Smooth muscle cell (in vitro differentiated cells): Measurements from ENCODE around the gene CATSPERE. TPM values are rescaled to one million over a fixed set of nuclear protein-coding genes. Genes with fewer than 3 reads are reported as not detected.

Experiments
- DNase-seq: peaks from one replicate; lab custom pipeline; 2025; ENCODE audit not compliant: unreplicated experiment; lab: John Stamatoyannopoulos, UW
- H2AFZ ChIP-seq: fragments of 200-600 bp; sonication (generic); 2 replicates; pipeline ENCODE4 v1.6.0; 2016; ENCODE audit warnings: antibody characterized with exemption, low read depth, mild to moderate bottlenecking
- H3F3A ChIP-seq: fragments of 200-600 bp; sonication (generic); 2 replicates; pipeline ENCODE4 v1.6.0; 2017; ENCODE audit warnings: antibody characterized with exemption, low read depth
- H3K27ac ChIP-seq: fragments of 200-600 bp; sonication (generic); 2 replicates; pipeline ENCODE4 v1.5.1; 2016; ENCODE audit warnings: low read depth, mild to moderate bottlenecking
- H3K27me3 ChIP-seq: fragments of 200-600 bp; sonication (generic); 2 replicates; pipeline ENCODE4 v1.6.1; 2016; ENCODE audit warnings: low read depth, mild to moderate bottlenecking
- H3K36me3 ChIP-seq: fragments of 200-600 bp; sonication (generic); 2 replicates; pipeline ENCODE4 v1.5.1; 2016; ENCODE audit warnings: low read depth
- H3K4me1 ChIP-seq: fragments of 200-600 bp; sonication (generic); 2 replicates; pipeline ENCODE4 v1.5.1; 2016; ENCODE audit warnings: low read depth
- H3K4me2 ChIP-seq: fragments of 200-600 bp; sonication (generic); 2 replicates; pipeline ENCODE4 v1.6.0; 2016; ENCODE audit warnings: mild to moderate bottlenecking
- H3K4me3 ChIP-seq: fragments of 200-600 bp; sonication (generic); 2 replicates; pipeline ENCODE4 v1.5.1; 2016; ENCODE audit warnings: mild to moderate bottlenecking
- H3K79me2 ChIP-seq: fragments of 200-600 bp; sonication (generic); 2 replicates; pipeline ENCODE4 v1.6.0; 2016; ENCODE audit warnings: low read depth, mild to moderate bottlenecking
- H3K9ac ChIP-seq: fragments of 200-600 bp; sonication (generic); 2 replicates; pipeline ENCODE4 v1.6.0; 2016; ENCODE audit warnings: low read depth
- H3K9me3 ChIP-seq: fragments of 200-600 bp; sonication (generic); replicated peaks from 2 replicates; pipeline ENCODE4 v1.5.1; 2016; ENCODE audit warnings: low read depth
- H4K20me1 ChIP-seq: fragments of 200-600 bp; sonication (generic); 2 replicates; pipeline ENCODE4 v1.6.0; 2016; ENCODE audit warnings: low read depth
- WGBS: methylation state at CpG from one replicate; pipeline ENCODE4 v1.1.7; 2016; ENCODE audit warnings: low lambda C conversion rate; 5-methylcytosine and 5-hydroxymethylcytosine counted together
- polyA plus RNA-seq: library from polyadenylated mRNA; unstranded; fragments of >200 nt; fragmentation: Nextera tagmentation; extraction: Ambion mirVana; gene quantifications from 2 replicates; pipeline ENCODE4 v1.2.1, GENCODE V29; 2016
- total RNA-seq: library from RNA; depleted of rRNA; stranded (reverse); fragments of >200 nt; gene quantifications from 2 replicates; pipeline ENCODE4 v1.2.3, GENCODE V29; 2014
- TF ChIP-seq, protein P1 (sequence below): fragments of 200-600 bp; sonication (generic); IDR thresholded peaks from 2 replicates; pipeline ENCODE4 v1.5.1; 2017; ENCODE audit warnings: borderline replicate concordance, mild to moderate bottlenecking, antibody characterized with exemption; ENCODE audit not compliant: insufficient read depth, poor library complexity, severe bottlenecking

CATSPERE gene, protein sequence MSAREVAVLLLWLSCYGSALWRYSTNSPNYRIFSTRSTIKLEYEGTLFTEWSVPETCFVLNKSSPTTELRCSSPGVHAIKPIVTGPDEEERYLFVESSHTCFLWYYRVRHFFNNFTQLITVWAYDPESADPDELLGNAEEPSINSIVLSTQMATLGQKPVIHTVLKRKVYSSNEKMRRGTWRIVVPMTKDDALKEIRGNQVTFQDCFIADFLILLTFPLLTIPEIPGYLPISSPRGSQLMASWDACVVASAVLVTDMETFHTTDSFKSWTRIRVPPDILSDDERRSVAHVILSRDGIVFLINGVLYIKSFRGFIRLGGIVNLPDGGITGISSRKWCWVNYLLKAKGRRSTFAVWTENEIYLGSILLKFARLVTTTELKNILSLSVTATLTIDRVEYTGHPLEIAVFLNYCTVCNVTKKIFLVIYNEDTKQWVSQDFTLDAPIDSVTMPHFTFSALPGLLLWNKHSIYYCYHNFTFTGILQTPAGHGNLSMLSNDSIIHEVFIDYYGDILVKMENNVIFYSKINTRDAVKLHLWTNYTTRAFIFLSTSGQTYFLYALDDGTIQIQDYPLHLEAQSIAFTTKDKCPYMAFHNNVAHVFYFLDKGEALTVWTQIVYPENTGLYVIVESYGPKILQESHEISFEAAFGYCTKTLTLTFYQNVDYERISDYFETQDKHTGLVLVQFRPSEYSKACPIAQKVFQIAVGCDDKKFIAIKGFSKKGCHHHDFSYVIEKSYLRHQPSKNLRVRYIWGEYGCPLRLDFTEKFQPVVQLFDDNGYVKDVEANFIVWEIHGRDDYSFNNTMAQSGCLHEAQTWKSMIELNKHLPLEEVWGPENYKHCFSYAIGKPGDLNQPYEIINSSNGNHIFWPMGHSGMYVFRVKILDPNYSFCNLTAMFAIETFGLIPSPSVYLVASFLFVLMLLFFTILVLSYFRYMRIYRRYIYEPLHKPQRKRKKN
- total RNA-seq (0.49 and 0.63 TPM in 2 replicates), polyA plus RNA-seq (0.11 and 0.71 TPM in 2 replicates)

DNA sequence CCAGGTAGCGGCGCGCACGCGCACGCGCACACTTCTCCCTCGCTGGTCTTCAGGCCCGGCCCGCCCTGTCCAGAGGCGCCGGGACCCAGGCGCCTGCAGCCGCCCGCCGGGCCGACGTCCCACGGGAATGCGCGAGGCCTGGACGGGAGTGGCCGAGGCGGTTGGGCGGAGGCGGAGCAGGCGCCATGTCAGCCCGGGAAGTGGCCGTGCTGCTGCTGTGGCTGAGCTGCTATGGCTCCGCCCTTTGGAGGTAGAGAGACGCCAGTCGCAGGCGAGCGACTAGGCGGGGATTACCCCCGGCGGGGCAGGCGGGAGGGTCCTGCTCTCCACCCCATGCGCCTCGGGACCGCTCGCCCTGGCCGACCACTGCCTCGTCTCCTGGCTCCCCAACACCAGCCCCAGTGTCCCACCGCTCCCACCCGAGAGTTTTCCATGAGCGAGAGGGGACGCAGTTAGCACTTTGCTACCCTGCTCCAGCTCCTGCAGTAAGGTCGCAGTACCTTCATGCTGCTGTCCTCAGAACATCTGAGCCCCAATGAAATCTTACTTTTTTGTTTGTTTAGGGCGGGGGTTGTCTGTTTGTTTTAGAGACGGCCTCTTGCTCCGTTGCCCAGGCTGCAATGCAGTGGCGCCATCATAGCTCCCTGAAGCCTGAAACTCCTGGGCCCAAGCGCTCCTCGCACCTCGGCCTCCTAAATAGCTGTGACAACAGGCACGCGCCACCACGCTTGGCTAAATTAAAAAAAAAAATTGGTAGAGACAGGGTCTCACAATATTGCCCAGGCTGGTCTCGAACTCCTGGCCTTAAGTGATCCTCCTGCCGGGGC, at the start of gene CATSPERE:
Gene CATSPERE (plus strand): TSS at position 29 of the 827 bp plus-strand sequence. CDS start 157 bp downstream, at position 186.
- DNase-seq: peak; percentile 42
- Histone ChIP-seq H3K4me2 (peak within 1 kb of the TSS; percentile 82), H2AFZ (peak within 1 kb of the TSS; percentile 88), H3K9me3 (no peaks in the 10 kb centered on the region), H3K27me3 (no peaks in the 10 kb centered on the region), H3F3A (peaks cover 7% of the 10 kb centered on the region), H3K27ac (peak within 1 kb of the TSS; percentile 61), H4K20me1 (no peaks in the 10 kb centered on the region), H3K4me3 (peak within 1 kb of the TSS; percentile 41), H3K4me1 (peaks cover 4% of the 10 kb centered on the region), H3K36me3 (no peaks in the 10 kb centered on the region), H3K79me2 (no peaks in the 10 kb centered on the region), H3K9ac (peak within 1 kb of the TSS; percentile 68)
- TF ChIP-seq, protein P1, sequence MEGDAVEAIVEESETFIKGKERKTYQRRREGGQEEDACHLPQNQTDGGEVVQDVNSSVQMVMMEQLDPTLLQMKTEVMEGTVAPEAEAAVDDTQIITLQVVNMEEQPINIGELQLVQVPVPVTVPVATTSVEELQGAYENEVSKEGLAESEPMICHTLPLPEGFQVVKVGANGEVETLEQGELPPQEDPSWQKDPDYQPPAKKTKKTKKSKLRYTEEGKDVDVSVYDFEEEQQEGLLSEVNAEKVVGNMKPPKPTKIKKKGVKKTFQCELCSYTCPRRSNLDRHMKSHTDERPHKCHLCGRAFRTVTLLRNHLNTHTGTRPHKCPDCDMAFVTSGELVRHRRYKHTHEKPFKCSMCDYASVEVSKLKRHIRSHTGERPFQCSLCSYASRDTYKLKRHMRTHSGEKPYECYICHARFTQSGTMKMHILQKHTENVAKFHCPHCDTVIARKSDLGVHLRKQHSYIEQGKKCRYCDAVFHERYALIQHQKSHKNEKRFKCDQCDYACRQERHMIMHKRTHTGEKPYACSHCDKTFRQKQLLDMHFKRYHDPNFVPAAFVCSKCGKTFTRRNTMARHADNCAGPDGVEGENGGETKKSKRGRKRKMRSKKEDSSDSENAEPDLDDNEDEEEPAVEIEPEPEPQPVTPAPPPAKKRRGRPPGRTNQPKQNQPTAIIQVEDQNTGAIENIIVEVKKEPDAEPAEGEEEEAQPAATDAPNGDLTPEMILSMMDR: no peak
- 22% methylated on average over 59 of the region's 61 CpGs for WGBS

DNA sequence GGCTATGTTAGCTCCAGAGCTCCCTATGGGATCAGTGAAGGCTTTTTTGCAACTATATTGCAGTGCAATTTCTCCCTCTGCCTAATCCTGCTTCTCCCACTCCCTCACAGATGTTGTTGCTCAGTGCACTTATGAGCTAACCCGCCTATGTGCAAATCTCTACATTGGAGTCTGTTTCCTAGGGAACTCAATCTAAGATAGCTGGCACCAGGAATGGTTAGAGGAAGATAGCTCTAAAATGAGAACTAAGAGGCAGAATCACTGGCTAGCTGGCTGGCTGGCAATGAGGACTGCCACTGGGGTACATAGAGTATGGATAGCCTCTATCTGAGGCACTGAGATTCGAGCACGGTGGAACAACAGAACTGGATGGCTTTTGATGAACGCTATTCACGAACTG, 48.9 kb upstream of the CATSPERE start:
- Histone ChIP-seq H3K9me3 (no peaks in the 10 kb centered on the region), H3K79me2 (no peaks in the 10 kb centered on the region), H3K4me2 (no peak overlapping the region), H2AFZ (no peak overlapping the region), H3K27me3 (no peaks in the 10 kb centered on the region), H3K4me1 (no peaks in the 10 kb centered on the region), H3F3A (no peaks in the 10 kb centered on the region), H3K36me3 (peaks cover 20% of the 10 kb centered on the region), H3K9ac (no peak overlapping the region), H3K4me3 (no peak overlapping the region), H3K27ac (no peak overlapping the region), H4K20me1 (no peaks in the 10 kb centered on the region)
- no peak for DNase-seq
- TF ChIP-seq, protein P1: no peak
- 92% methylated on average over 5 of the region's 5 CpGs for WGBS

DNA sequence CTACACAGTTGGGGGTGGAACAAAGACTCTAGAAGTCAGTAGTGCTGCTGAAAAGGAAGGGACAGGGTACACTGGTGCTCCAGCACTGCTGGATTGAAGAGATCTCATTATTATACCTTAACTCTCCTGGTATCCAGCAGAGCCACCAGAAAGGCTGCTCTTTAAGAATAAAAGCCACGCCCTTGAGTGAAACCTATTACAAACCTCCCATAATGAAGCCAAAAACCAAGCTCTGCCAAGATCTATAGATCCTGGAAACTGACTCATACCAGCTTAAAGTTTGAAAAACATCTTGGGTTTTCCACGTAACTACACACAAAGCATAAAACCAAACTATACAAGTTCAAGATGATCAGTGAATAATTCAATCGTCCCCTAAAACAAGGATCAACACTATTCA, 47.3 kb upstream of the CATSPERE start:
- DNase-seq: no peak
- Histone ChIP-seq H3K4me1 (no peaks in the 10 kb centered on the region), H3K36me3 (peaks cover 25% of the 10 kb centered on the region), H3K79me2 (no peaks in the 10 kb centered on the region), H3F3A (no peaks in the 10 kb centered on the region), H4K20me1 (no peaks in the 10 kb centered on the region), H3K4me3 (no peak overlapping the region), H3K9me3 (no peaks in the 10 kb centered on the region), H3K4me2 (no peak overlapping the region), H3K27ac (no peak overlapping the region), H2AFZ (no peak overlapping the region), H3K9ac (no peak overlapping the region), H3K27me3 (no peaks in the 10 kb centered on the region)
- TF ChIP-seq, protein P1: no peak
- 96% methylated on average over 3 of the region's 3 CpGs for WGBS
